Measurements from ENCODE around the gene SNN.

SNN gene

GRCh38 chr16:11657556-11657955, 10.7 kb upstream of the SNN start:
- TF ChIP-seq ZFX (IDR thresholded peaks at IDR 0.05; ENCODE audit: borderline replicate concordance) (no peak), CTCF (IDR thresholded peaks at IDR 0.05) (no peak)
- H3K27ac ChIP-seq: no peak overlapping the region

GRCh38 chr16:11658896-11659708, 9.2 kb upstream of the SNN start:
- H3K27ac ChIP-seq: no peak overlapping the region
- TF ChIP-seq CTCF (IDR thresholded peaks at IDR 0.05) (no peak), ZFX (IDR thresholded peaks at IDR 0.05; ENCODE audit: borderline replicate concordance) (no peak)

DNA sequence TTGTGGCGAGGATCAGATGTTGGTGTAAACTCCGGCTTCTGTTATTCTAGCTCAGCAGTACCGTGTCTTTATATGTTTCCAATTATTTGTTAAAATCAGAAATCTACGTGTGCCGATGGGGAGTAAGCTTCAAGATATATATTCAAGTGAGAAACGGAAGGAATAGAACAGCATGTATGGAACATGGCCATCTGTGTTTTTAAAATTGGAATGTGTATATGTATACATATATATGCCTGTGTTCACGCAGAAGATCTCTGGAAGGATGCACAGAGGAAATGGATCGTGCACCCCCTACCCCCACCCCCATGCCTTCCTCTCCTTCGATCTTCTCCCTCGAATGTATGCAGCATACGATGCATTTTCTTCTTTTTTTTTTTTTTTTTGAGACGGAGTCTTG, 7.7 kb upstream of the SNN start:
- TF ChIP-seq ZFX (IDR thresholded peaks at IDR 0.05; ENCODE audit: borderline replicate concordance) (no peak), CTCF (IDR thresholded peaks at IDR 0.05) (no peak)
- no peak overlapping the region for H3K27ac ChIP-seq

- no peak for TF ChIP-seq ZFX (IDR thresholded peaks at IDR 0.05; ENCODE audit: borderline replicate concordance)
- TF ChIP-seq CTCF (IDR thresholded peaks at IDR 0.05): no peak
- no peak overlapping the region for H3K27ac ChIP-seq
These were observed 5.7 kb upstream of the SNN start for GRCh38 chr16:11662582-11662981.

- H3K27ac ChIP-seq: no peak overlapping the region
These were observed 3.2 kb upstream of the SNN start for GRCh38 chr16:11665071-11665491.

DNA sequence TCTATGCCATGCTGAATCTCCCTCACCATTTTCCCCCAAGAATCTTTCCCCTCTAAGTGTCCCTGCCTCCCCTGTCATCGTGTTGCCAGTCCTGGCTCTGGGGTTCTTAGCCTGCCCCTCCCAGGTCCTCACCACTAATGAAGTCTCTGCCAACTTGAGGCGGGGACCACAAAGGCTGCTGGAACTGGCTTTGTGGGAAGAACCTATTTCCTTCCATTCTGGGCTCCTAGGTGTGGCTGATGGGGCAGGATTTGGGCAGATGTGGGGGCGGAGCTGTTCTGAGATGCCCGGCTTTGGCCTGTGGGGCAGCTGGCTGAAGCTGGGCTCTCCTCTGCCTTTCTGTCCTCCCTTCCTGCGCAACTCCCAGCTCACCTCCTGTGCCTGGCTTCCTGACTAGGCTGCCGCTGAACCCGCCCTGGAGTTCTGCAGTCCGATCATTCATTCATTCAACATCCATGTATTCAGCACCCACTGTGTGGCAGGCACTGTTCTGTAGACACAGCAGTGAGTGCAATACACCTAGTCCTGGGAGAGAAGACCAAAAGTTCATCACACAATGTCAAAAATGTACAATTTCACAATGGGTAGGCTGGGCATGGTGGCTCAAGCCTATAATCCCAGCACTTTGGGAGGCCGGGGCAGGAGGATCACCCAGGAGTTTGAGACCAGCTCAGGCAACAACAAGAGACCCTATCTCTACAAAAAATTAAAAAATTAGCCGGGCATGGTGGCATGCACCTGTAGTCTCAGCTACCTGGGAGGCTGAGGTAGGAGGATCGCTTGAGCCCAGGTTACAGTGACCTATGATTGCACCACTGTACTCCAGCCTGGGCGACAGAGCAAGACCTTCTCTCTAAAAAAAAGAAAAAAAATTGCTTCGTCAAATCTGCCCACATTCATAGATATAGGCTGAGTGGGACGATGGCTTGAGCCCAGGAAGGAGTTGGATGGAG, 1.9 kb upstream of the SNN start:
- TF ChIP-seq ZFX (IDR thresholded peaks at IDR 0.05; ENCODE audit: borderline replicate concordance): no peak
- TF ChIP-seq CTCF (IDR thresholded peaks at IDR 0.05): no peak
- no peak overlapping the region for H3K27ac ChIP-seq

More at GRCh38 chr16:11665071-11665491, 3.2 kb upstream of the SNN start:
- TF ChIP-seq ZFX (IDR thresholded peaks at IDR 0.05; ENCODE audit: borderline replicate concordance) (no peak), CTCF (IDR thresholded peaks at IDR 0.05) (no peak)

All from 22Rv1 (cell line).